Measurements from ENCODE around the gene ZGPAT.

The ZGPAT gene

DNA sequence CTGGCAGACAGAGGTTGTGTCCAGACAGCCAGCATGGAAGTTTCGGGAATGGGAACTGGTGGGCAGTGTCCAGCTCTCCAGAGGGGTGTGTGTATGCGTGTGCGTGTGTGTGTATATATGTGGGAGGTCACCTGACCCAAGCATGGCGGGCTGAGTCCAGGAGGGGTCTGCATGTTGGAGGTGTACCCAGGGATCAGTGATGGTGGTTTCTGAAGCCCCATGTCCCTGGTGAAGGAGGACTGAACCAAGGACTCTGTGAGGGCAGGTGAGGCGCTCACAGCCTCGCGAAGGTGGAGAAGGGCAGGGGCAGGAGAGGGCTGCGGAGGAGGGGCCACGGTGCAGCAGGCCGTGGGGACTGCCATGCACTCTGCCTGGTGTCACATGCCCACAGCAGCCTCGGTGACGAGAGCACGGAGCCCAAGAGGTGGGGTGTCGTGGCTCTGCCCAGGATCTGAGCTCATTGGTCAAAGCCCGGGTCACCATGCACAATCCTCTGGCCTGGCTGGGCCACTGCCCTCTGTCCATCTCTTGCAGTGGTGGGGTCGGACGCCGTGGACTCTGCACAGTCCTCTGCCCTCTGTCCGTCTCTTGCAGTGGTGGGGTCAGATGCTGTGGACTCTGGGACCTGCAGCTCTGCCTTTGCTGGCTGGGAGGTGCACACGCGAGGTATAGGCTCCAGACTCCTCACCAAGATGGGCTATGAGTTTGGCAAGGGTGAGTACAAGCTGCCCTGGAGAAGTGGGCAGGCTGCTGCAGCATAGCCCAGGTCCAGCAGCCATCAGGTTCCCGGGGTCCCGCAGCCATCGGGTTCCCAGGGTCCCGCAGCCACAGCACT lies 26.5 kb downstream of the ZGPAT start:
- no peak for DNase-seq (ENCODE audit: low read depth)

DNA sequence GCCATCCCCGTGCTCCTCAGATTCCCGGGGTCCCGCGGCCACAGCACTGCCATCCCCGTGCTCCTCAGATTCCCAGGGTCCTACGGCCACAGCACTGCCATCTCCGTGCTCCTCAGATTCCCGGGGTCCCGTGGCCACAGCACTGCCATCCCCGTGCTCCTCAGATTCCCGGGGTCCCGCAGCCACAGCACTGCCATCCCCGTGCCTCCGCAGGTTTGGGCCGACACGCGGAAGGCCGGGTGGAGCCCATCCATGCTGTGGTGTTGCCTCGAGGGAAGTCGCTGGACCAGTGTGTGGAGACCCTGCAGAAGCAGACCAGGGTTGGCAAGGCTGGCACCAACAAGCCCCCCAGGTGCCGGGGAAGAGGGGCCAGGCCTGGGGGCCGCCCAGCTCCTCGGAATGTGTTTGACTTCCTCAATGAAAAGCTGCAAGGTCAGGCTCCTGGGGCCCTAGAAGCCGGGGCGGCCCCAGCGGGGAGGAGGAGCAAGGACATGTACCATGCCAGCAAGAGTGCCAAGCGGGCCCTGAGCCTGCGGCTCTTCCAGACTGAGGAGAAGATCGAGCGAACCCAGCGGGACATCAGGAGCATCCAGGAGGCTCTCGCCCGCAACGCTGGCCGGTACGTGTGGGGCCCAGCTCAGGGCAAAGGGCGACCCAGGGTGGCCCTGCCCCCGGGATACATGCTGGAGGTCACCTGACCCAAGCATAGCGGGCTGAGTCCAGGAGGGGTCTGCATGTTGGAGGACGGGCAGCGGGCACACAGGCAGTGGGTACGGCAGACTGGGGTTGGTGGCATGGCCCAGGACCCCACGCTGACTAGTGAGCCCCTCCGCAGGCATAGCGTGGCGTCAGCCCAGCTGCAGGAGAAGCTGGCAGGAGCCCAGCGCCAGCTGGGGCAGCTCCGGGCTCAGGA lies 27.4 kb downstream of the ZGPAT start:
- no peak for DNase-seq (ENCODE audit: low read depth)

DNA sequence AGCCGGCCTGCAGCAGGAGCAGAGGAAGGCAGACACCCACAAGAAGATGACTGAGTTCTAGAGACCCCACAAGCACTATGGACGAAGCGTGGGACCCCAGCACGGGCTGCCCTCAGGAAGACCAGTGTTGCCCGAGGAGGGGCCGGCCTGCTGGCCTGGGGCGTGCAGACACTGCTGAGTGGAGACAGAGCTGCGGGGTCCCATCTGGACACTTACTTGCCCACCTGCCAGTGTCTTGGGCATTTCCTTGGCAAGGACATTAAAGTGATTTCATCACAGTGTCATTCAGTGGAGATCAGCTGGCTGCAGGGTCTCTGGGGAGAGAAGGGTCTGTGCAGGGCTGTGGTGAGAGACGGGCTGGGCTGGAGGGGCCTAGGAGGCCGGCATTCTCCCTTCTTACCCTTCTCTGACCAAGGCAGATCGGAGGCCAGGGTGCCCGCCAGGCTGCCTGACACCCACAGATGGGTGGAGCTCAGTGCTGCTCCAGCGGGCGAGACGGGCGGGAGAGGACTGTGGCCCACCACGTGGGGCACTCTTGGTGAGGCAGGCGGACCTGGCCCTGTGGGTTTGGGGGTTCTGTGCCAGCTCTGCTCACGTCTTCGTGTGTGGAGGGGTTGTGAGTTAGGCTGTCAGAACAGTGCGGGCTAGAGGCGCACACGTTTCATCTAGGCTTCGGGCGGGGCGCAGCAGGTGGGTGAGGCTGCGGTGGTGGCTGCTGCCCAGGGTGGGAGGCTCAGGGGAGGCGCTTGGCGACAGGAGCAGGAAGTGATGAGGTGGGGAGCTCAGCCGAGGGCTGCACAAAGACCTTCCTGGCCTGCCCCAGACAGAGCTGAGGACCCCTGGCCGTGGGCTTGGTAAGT lies 28.2 kb downstream of the ZGPAT start, which contains the start of gene LIME1:
Gene LIME1 (plus strand): TSS at position 806 of the 860 bp plus-strand sequence. CDS start 886 bp downstream, outside the sequence.
- no peak for DNase-seq (ENCODE audit: low read depth)

DNA sequence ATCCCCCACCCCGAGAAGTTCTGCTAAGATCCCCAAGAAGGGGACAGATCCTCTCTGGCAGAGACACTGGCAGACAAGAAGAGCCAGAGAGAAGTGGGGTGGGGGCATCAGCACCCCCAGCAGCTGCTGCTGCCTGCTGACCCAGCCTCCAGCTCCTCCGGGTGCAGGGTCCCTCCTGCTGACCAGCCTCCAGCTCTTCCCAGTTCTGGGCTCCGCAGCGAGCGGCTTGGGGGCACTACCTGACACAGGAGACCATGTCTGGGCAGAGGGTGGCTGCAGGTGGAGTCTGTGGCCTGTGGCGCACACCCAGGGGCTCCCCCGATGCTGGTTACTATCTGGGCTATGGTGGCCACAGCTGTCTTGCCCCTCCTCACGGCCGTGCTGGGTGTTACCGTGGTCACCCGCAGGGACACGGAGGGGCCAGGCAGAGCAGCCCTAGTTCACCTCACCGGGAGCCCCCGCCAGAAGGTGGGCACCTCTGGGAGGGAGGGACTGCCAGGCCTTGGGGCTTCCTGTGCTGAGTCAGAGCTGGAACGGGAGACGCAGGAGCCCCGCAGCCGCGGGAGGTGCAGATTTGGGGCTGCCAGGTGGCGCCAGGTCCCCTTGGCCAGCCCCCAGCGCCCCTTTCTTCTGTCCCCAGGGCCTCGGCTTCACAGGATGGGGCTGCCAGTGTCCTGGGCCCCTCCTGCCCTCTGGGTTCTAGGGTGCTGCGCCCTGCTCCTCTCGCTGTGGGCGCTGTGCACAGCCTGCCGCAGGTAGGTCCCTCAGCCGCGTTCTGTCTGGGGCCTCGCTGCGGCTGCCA lies 29.3 kb downstream of the ZGPAT start:
- DNase-seq (ENCODE audit: low read depth) = no peak

DNA sequence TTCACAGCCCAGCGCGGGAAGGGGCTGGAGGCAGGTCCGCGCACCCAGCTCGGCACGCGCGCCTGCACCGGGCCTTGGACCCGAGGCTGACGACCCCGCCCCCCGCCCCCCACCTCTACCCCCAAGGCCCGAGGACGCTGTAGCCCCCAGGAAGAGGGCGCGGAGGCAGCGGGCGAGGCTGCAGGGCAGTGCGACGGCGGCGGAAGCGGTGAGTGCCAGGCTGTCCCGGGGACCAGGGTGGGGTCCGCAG lies 29.8 kb downstream of the ZGPAT start:
- no peak for DNase-seq (ENCODE audit: low read depth)

DNA sequence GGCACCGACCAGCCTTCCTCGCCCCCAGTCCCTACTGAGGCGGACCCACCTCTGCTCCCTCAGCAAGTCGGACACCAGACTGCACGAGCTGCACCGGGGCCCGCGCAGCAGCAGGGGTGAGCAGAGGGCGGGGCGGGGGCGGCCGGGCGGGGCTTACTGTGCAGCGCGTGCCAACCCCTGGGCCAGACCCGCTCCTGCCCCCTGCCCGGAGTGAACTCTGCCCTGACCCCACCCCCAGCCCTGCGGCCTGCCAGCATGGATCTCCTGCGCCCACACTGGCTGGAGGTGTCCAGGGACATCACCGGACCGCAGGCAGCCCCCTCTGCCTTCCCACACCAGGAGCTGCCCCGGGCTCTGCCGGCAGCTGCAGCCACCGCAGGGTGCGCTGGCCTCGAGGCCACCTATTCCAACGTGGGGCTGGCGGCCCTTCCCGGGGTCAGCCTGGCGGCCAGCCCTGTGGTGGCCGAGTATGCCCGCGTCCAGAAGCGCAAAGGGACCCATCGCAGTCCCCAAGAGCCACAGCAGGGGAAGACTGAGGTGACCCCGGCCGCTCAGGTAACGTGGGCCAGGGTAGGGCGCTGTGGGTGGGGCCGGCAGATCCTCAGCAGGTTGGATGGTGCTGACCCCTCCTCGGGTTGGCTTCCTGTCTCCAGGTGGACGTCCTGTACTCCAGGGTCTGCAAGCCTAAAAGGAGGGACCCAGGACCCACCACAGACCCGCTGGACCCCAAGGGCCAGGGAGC lies 30.3 kb downstream of the ZGPAT start:
- no peak for DNase-seq (ENCODE audit: low read depth)

DNA sequence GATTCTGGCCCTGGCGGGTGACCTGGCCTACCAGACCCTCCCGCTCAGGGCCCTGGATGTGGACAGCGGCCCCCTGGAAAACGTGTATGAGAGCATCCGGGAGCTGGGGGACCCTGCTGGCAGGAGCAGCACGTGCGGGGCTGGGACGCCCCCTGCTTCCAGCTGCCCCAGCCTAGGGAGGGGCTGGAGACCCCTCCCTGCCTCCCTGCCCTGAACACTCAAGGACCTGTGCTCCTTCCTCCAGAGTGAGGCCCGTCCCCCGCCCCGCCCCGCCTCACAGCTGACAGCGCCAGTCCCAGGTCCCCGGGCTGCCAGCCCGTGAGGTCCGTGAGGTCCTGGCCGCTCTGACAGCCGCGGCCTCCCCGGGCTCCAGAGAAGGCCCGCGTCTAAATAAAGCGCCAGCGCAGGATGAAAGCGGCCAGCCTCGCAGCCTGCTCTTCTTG lies 30.9 kb downstream of the ZGPAT start:
- peak; percentile 2 for DNase-seq (ENCODE audit: low read depth)

DNA sequence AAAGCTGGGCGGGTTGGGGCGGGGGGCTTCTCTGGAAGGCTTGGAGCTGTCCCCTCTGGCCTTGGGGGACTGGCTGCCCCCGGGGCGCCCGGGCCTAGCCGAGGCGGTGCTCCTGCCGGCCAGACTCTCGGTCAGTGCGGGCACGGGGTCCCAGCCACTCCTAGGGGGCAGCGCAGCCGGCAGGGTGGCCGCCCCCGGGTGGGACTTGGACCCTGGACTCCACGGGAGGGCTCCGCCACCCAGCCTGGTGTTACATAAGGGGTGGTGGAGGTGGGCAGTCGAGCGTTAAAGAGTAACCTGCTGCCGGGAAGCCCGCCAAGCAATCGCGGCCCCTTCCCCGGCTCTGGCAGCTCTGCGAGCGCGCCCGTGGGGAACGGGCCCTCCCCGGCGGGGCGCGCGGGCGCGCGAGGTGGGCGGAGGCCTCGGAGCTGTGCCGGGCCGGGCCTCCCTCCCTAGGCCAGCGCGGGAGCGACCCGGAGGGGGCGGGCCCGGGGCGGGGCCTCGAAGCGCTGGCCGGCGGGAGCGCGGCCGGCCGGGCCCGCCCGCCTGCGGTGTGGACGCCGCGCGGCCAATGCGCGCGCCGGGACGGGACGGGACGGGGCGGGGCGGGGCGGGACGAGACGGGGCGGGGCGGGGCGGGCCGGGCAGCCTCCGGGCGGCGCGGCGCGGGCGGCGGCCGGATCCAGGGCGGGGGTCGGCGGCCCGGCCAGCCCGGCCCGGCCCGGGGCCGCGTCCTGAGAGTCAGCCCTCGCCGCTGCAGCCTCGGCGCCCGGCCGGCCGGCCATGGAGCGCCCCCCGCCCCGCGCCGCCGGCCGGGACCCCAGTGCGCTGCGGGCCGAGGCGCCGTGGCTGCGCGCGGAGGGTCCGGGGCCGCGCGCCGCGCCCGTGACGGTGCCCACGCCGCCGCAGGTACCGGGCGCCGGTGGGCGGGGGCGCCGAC lies 31.6 kb downstream of the ZGPAT start, which contains the start of gene SLC2A4RG:
Gene SLC2A4RG (plus strand): TSS at position 647 of the 940 bp plus-strand sequence. CDS start 137 bp downstream, at position 784.
- peak; percentile 70 for DNase-seq (ENCODE audit: low read depth)

DNA sequence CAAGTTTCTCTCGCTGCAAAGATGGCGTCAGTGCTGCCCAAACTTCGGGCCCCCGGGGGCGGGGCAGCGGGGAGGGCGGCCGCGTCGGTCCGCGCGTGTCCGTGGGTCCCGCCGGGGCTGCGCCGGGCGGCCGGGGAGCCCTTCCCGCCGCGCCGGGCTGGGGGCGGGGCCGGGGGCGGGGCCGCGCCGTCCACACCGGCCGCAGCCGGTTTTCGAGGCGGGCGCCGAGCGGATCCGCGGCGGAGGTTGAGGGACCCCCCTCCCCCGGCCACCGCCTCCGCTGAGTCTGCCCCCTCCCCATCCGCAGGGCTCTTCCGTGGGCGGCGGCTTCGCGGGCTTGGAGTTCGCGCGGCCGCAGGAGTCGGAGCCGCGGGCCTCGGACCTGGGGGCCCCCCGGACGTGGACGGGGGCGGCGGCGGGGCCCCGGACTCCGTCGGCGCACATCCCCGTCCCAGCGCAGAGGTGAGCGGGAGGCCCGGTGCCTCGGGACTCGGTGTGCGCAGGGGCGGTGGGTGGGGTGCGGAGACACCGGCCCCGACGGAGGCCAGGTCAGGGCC lies 32.3 kb downstream of the ZGPAT start:
- peak; percentile 19 for DNase-seq (ENCODE audit: low read depth)

DNA sequence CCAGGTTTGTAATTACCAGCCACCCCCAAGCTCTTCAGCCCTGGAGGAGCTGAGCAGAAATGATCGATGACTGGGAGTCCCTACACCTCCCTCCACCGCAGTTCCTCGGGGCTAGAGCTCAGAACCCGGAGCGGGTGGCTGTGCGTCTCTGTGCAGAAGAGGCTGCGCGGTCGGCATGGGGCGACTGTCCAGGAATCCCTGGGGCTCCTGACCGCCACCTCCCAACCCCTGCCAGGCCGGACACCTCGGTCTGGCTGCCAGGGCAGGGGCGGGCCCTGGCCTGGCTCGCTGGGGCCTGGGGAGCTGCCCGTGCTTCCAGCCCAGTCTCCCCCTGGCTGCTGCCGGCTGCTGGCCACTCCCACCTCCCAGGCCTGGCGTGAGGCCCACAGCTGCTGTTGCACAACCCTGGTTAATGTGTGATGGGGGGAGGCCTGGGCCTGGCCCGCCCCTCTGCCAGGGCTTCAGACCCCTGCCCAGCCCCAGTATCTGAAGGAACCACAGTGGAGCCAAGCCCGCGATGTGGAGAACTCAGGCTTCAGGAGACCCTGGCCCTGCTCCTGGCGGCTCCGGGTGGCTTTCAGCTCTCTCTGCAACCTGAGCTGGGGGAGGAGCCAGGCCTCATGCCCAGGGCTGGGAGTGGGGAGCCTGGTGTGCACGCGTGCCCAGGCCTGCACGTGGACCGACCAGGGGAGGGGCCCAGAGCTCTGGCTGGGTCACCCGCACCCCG lies 33.0 kb downstream of the ZGPAT start:
- DNase-seq (ENCODE audit: low read depth) = peak; percentile 86

DNA sequence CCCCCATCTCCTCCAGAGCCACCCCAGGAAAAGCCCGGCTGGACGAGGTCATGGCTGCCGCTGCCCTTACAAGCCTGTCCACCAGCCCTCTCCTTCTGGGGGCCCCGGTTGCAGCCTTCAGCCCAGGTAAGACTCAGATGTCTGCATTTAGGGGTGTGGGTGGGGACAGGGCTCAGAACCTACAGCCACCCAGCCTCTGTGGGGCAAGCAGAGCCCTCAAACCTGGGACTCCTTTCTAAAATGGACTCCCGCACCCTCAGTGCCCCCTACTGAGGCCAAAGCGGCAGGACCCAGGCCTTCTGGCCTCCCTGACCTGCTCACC lies 33.5 kb downstream of the ZGPAT start:
- DNase-seq (ENCODE audit: low read depth) = no peak

DNA sequence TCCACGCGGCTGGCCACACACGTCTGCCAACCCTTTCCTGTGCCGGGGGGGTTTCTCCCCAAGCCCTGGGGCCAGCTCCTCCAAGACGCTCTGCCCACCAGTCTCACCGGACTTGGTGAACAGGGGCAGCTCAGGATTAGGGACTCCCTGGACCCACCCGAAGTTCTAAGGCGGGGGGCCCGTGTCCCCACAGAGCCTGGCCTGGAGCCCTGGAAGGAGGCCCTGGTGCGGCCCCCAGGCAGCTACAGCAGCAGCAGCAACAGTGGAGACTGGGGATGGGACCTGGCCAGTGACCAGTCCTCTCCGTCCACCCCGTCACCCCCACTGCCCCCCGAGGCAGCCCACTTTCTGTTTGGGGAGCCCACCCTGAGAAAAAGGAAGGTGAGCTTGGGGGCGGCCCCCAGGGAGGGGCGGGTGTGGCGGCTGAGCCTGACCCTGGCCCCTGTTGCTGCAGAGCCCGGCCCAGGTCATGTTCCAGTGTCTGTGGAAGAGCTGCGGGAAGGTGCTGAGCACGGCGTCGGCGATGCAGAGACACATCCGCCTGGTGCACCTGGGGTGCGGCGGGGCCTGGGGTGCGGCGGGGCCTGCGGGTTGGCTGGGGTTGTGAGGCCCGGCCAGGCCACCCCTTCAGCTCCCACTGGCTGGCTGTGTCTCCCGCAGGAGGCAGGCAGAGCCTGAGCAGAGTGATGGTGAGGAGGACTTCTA lies 34.0 kb downstream of the ZGPAT start:
- DNase-seq (ENCODE audit: low read depth) = no peak

DNA sequence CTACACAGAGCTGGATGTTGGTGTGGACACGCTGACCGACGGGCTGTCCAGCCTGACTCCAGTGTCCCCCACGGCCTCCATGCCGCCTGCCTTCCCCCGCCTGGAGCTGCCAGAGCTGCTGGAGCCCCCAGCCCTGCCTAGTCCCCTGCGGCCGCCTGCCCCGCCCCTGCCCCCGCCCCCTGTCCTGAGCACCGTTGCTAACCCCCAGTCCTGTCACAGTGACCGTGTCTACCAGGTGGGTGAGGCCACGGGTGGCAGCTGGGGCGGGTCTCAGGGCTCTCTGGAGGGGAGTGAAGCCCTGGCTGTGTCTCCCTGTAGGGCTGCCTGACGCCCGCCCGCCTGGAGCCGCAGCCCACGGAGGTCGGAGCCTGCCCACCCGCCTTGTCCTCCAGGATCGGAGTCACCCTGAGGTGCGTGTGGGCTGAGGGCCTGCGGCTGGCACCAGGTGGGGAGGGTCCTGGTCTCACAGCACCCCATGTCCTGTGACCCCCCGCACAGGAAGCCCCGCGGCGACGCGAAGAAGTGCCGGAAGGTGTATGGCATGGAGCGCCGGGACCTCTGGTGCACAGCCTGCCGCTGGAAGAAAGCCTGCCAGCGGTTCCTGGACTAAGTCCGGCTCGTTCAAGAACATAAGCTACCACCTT lies 34.7 kb downstream of the ZGPAT start:
- no peak for DNase-seq (ENCODE audit: low read depth)

DNA sequence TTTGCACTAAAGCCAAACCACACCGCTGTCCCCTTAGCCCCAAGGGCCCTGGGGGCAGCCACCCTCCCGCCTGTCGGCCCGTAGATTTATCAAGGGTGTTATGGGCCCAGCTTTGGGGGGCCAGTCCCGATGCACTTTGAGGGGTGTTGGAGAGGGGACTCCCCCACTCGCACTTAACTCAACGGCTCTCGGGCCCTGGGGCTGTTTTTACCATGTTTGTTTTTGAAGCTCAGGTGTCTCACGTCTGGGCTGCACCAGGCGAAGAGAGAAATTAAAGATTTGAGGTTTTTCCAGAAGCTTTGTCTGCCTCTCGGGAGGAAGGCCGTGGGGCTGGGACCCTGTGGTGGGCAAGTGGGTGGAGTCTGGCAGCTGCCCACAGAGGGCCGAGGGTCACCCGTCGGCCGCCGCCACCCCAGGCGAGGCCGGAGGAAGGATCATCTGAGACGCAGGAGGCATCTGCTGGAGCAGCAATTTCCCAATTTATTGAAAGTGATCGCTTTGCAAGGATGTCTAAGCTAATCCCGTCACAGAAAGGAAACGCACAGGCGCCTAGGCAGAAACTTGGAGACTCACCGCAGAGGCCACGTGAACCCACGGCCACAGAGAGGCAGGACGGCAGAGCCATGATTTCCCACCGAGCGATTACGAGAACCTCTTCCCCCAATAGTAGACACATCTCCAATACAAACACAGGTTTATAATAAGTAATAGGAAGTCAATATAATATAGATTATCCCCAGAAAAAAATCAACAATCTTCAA lies 35.6 kb downstream of the ZGPAT start:
- no peak for DNase-seq (ENCODE audit: low read depth)

DNA sequence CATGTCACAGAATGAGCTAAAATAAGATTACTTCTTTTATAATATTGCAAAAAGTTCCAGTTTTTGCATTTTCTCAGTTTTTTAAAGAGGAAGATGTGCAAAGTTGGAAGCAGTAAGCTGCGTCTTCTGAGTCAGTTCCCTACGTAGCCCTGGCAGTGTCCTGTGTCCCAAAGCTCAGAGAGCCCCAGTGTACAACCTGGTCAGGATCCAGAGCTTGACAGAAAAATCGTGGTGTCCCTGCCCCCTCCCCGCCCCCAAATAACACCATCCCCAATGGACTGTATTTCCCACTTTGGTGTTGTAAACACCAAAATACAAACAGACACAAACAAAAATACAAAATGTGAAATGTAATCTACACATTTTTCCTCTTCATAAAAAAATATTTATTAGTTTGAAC lies 36.3 kb downstream of the ZGPAT start:
- DNase-seq (ENCODE audit: low read depth) = no peak

DNA sequence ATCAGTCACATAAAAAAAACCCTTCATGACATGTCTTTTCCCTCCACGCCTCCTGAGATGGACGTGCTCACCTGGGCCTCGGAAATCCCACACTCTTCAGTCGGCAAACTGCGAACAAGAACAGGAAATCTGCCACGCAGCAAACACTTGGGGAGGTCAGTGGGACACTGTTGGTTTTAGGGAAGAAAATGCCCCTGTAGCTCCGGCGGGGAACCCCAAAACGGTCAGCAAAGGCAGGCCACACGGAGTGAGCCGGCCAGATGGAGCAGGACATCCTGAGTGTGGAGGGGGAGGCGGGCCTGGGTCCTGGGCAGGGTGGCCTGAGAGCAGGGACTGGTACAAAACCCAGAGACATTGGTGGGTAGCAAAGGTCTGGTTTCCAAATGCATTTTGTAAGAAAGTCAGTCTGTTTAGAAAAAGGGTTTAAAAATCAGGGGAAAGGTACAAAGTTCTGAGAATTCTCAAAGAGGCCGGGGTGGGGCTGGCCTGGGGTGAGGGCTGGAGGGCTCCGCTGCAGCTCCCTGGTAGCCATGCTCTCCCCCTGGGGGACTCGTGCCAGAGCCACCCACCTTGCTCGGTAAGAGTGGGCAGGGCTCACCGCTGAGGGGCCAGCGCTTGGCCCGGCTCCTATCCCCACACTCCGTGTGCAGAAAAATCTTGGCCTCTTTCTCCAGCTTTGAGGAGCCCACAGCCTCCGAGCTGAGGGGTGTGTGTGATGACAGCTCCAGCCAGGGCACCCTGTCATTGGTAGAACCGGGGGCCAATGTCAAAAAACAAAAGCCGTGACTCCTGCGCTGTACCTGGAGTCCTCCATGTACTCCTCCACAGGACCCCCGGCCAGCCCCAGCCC lies 37.0 kb downstream of the ZGPAT start:
- no peak for DNase-seq (ENCODE audit: low read depth)
